Activated CD8-positive, alpha-beta memory T cell treated with anti-CD3 and anti-CD28 coated beads, Interleukin-2, amount 50 U/mL, for 1 hour (primary cell): ENCODE measurements around the gene MGAT4B.

Source experiments
- DNase-seq: peaks from one replicate; pipeline ENCODE4 v3.0.0-alpha.2; 2020; ENCODE audit errors: extremely low read depth

Gene MGAT4B

DNA sequence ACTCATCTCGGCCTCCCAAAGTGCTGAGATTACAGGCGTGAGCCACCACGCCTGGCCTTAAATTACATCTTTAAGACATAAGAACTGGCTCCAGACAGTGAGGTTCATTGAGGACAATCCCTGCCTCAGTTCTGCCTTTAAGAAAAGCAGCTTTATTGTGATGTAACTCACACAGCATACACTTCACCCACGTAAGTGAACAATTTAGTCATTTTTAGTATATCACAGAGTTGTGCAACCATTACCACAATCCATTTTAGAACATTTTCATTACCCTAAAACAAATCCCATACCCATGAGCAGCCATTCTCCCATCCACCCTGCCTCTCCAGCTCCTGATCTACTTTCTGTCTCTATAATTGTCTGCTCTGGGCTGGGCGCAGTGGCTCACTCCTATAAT, 36.9 kb downstream of the MGAT4B start:
- no peak for DNase-seq

GRCh38 chr5:179769271-179769670, 37.4 kb downstream of the MGAT4B start:
- no peak for DNase-seq

DNA sequence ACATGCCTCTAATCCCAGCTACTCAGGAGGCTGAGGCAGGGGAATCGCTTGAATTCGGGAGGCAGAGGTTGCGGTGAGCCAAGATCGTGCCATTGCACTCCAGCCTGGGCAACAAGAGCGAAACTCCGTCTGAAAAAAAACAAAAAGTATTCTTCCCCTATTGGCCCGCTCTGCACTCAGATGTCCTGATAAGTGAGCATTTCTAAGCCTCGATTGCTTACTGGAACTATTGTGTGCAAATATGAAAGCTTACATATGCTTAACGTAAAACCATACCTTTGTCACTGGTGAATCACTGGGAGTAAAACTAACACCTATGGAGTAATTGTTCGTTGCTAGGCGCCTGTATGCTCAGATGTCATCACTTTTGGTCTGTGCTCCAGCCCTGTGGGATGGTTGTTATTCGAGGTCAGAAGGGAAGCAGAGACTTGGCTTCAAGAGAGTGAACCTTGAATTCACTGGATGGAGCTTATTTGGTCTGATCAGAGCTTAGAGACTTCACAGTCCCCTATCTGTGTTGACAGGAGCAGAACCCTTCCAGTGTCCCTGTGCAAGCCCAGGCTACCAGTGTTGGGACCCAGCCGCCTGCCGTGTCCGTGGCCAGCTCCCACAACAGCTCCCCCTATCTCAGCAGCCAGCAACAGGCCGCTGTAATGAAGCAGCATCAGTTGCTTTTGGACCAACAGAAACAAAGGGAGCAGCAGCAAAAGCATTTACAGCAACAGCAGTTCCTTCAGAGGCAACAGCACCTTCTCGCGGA, 38.2 kb downstream of the MGAT4B start:
- no peak for DNase-seq

DNA sequence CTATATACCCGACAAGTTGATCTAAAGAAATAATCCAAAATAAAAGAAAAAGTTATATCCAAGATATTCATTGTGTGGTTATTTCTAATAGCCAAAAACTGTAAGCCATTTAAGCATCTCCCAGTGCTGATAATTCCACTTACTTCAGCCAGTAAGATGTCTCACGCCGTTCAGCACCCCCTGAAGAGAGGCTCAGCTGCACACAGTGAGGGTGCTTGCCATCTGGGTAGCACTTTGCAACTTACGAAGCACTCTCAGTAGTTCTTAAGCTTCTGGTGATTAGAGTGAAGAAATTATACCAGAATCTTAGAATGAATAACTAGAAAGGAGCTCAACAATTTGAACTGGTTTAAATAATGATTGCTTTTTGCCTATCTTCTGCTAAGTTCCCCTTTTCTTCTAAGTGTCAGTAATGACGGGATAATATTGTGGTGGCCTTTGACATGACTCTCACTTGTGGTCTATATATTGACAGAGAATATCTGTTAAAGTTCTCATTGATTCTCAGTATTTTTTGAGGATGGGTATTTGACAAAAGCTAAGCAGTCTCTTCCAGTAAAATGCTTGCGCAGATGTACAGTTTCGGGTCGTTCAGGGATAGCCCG, 39.1 kb downstream of the MGAT4B start:
- DNase-seq, result no peak

DNA sequence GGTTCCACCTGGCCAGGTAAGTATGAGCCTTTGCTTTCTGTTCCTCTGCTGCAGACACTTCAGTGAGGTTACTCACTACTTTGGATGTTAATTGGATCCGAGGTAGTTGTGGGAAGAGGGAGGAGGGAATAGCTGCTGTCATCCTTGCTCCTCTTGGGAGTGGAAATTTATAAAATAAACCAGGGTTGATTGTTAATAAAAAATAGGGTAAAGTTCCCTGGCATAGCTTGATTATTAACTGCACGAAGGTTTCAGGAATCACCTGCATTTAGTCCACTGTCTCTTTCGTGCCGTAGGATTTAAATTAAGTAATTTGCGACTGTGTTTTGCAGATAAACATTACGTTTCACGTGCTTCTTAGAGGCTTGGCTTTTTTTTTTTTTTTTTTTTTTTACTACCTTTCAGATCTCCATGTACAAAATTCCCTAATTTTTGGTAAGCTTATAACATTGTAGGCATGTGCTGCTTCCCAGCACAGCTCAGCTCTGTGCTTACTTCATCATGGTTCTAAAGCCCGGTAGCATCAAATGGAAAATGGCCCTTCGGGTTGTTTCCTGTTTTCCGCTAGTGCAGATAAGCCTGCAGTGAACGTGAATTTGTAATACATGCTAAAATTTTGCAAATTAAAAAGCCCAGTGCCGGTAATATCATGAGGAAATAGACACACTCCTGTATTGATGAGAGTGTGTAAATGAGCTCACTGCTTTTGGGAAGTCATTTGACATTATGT, 39.8 kb downstream of the MGAT4B start:
- DNase-seq, result no peak

DNA sequence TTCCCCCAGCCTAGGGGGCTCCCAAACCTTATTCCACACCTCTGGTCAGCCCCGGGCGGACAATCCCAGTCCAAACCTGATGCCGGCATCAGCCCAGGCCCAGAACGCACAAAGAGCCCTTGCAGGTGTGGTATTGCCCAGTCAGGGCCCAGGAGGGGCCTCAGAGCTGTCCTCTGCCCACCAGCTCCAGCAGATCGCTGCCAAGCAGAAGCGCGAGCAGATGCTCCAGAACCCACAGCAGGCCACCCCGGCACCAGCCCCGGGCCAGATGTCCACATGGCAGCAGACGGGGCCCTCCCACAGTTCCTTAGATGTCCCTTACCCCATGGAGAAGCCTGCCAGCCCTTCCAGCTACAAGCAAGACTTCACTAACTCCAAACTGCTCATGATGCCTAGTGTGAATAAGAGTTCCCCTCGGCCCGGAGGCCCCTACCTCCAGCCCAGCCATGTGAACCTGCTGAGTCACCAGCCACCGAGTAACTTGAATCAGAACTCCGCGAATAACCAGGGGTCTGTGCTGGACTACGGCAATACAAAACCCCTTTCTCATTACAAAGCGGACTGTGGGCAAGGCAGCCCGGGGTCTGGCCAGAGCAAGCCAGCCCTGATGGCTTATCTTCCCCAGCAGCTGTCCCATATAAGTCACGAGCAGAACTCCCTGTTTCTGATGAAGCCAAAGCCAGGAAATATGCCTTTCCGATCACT, 40.5 kb downstream of the MGAT4B start:
- no peak for DNase-seq

DNA sequence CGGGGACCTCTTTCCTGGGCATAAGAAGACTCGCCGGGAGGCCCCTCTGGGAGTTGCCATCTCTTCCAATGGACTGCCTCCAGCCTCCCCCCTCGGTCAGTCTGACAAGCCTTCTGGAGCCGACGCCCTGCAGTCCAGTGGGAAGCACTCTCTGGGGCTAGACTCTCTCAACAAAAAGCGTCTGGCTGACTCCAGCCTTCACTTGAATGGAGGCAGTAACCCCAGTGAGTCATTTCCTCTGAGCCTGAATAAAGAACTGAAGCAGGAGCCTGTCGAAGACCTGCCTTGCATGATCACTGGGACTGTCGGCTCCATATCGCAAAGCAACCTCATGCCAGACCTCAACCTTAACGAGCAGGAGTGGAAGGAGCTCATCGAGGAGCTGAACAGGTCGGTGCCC, 41.3 kb downstream of the MGAT4B start:
- no peak for DNase-seq

DNA sequence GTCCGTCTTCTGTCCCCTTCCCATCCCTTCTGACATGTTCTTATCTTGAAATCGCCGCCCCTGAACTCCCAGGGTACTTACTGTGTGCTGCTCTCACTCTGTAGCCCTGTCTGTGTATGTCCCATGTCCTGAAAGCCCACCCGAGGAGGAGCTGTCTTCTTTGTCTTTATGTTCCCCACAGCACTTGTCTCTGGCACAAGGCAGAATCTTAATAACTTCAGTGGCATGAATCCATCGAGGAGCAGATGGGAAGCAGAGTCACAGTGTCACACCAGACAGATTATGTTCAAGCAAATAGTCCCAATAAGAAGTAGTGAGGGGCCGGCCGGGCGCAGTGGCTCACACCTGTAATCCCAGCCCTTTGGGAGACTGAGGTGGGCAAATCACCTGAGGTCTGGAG, 42.6 kb downstream of the MGAT4B start:
- no peak for DNase-seq

- peak; percentile 14 for DNase-seq
Observed at GRCh38 chr5:179763215-179763945, 43.3 kb downstream of the MGAT4B start.

DNA sequence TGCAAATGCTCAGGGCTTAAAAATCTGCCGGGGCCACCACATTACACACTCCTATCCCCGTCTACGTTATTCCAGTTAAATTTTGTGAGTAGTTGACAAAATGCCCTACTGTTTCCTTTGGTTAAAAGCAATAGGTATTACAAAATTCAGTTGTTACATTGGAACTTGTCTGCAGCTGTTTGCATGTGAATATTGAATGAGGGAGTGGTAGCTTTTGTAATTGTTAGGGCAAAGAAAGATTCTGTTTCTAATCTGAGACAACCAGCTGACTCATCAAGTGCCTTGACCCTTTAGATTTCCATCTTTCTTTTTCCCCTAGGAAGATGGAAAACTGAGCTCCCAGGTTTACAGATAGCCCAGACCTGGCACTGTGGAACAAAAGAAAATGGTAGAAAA, 43.9 kb downstream of the MGAT4B start:
- DNase-seq, result no peak

DNA sequence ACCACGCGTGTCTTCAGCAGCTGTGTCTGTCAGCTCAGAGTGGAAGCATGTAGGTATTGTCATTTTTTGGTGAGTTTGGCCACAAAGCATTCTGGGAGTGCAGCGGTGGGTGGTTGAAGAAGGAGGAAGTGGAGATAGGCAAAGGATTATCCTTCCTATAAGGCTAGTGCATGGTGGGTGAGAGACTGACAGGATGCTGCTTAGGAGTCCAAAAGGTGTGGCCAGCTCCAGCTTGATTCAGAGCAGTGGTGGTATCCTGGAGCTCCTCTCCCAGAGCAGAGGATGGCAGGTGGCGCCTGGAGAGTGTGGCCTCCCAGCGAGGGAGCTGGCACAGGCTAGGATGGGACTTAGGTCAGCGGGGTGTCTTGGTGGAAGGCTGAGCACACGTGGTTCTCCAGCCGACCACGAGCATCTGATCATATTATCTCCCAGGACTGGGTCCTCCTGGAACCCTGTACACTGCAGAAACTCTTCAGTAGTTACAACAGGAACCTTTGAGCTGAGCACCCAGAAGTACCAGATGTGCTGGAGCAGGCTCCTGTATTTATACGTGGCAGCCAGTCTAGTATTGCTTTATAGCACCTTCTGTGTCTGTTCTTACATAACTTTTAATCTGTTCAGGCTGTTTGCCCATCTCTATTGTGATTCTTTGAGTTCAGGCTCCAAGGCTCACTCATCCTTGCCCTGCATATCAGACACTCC, 44.4 kb downstream of the MGAT4B start:
- DNase-seq, result no peak

GRCh38 chr5:179759581-179760551, 46.8 kb downstream of the MGAT4B start:
- no peak for DNase-seq

DNA sequence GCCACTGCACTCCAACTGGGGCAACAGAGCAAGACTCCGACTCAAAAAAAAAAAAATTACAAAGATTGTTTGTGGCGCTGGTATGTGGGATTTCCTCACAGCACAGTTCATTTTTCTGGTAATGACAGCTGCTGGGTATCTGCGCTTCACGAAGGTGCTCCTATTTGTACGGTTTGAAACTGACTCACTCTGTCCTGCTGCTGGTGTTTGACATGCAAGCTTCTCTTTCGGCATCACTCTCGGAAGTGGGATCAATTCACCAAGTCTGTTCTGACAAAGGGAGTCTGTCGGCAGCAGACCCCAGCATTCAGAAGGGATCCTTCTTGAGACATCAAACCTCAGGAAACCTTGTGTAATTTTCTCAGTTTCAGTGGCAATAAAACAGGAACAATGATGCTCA, 47.7 kb downstream of the MGAT4B start:
- no peak for DNase-seq

- DNase-seq, result no peak
Observed at GRCh38 chr5:179755022-179755421, 51.6 kb downstream of the MGAT4B start.

DNA sequence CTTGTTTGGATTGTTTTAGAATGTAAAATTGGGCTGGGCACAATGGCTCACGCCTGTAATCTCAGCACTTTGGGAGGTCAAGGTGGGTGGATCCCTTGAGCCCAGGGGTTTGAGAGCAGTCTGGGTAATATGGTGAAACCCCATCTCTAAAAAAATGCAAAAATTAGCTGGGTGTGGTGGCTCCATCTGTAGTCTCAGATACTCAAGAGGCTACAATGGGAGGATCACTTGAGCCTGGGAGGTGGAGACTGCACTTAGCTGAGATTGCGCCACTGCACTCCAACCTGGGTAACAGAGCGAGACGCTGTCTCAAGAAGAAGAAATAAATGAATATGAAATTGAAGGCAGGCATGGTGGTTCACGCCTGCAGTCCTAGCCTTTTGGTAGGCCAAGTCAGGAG, 52.7 kb downstream of the MGAT4B start:
- no peak for DNase-seq

DNA sequence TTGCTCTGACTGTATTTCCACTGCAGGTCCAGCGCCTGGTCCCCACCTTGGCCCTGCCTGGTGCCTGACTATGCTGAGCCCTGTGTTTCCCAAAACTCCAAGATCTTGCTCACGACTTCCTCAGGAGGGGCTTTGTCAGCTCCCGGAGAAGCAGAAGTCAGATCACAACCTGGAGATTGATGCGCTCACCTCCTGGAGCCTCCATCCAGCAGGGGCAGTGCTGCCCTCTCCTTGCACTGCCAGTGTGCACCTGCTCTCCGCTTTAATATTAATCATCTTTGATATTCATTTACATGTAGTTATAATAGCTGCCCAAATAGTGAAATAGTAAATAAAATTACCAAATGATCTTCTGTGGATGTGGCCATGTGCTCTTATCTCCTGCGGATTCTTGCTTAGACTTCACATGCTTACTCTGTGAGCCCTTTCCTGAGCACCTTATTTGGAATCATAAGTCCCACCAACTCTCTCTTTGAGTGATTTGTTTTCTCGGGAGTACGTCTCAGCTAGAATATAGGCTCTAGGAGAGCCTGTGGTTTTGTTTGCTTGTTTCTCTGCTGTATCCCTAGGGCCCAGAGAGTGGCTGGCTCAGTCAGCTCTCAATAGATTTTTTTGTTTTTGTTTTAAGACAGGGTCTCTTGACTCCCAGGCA, 56.7 kb downstream of the MGAT4B start:
- DNase-seq, result no peak

DNA sequence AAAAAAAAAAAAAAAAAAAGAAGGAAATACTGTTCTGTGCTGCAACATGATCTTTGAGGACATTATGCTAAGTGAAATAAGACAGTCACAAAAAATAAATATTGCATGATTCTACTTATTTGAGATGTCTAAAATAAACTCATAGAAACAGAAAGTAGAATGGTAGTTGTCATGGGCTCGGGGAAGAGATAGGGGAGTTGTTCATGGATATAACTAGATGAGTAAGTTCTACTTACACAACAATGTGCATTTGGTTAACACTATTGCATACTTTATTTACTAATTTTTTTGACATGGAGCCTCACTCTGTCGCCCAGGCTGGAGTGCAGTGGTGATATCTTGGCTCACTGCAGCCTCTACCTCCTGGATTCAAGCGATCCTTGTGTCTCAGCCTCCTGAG, 58.9 kb downstream of the MGAT4B start:
- DNase-seq, result no peak
